ENCODE measurements around the gene PLA2G2A. TPM values are rescaled to one million over a fixed set of nuclear protein-coding genes. Genes with fewer than 3 reads are reported as not detected.

PLA2G2A gene
- total RNA-seq, 1 experiment from 2014 or later = 1.2 TPM

DNA sequence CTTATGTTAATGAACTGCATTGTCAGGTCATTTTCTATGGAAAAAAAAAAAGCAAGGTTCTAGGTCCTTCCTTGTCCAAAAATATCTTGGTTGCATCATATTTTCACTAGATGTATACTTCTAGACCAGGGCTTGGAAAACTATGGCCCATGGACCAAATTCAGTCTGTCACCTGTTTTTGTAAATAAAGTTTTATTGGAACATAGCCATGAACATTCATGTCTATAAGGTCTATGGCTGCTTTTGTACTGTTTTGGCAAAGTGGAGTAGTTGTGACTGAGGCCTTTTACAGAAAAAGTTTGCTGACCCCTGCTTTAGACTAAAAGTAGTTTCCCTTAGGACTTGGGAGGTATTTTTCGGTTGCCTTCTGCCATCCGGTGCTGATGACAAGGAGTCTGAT is 36.8 kb downstream of the PLA2G2A start:
- ChIA-PET POLR2A (no interaction called here), CTCF (no interaction called here)
- TF ChIP-seq ZSCAN18 (CRISPR knock-in tag; IDR thresholded peaks at IDR 0.05) (no peak), SMAD3 (CRISPR knock-in tag; IDR thresholded peaks at IDR 0.05; ENCODE audit: borderline replicate concordance) (no peak), OVOL2 (CRISPR knock-in tag; IDR thresholded peaks at IDR 0.05; ENCODE audit: borderline replicate concordance) (no peak), ZNF396 (CRISPR knock-in tag; IDR thresholded peaks at IDR 0.05; ENCODE audit: borderline replicate concordance) (no peak), TEAD4 (CRISPR knock-in tag; IDR thresholded peaks at IDR 0.05) (no peak), TEAD1 (CRISPR knock-in tag; IDR thresholded peaks at IDR 0.05) (no peak), SOX15 (CRISPR knock-in tag; IDR thresholded peaks at IDR 0.05) (no peak), ETV6 (CRISPR knock-in tag; IDR thresholded peaks at IDR 0.05) (no peak), ZNF219 (CRISPR knock-in tag; IDR thresholded peaks at IDR 0.05; ENCODE audit: borderline replicate concordance) (no peak), ZNF317 (CRISPR knock-in tag; IDR thresholded peaks at IDR 0.05; ENCODE audit: borderline replicate concordance, low read depth) (no peak), ELF4 (CRISPR knock-in tag; IDR thresholded peaks at IDR 0.05; ENCODE audit: low read depth) (no peak), CDX4 (CRISPR knock-in tag; IDR thresholded peaks at IDR 0.05; ENCODE audit: borderline replicate concordance) (no peak), ATF3 (CRISPR knock-in tag; conservative IDR thresholded peaks at IDR 0.05) (no peak), ZMAT4 (CRISPR knock-in tag; IDR thresholded peaks at IDR 0.05) (no peak), CBFB (CRISPR knock-in tag; IDR thresholded peaks at IDR 0.05; ENCODE audit: low read depth) (no peak), ZNF263 (CRISPR knock-in tag; IDR thresholded peaks at IDR 0.05; ENCODE audit: low read depth) (no peak), MLX (CRISPR knock-in tag; IDR thresholded peaks at IDR 0.05) (no peak)
- TF ChIP-seq, protein P1, sequence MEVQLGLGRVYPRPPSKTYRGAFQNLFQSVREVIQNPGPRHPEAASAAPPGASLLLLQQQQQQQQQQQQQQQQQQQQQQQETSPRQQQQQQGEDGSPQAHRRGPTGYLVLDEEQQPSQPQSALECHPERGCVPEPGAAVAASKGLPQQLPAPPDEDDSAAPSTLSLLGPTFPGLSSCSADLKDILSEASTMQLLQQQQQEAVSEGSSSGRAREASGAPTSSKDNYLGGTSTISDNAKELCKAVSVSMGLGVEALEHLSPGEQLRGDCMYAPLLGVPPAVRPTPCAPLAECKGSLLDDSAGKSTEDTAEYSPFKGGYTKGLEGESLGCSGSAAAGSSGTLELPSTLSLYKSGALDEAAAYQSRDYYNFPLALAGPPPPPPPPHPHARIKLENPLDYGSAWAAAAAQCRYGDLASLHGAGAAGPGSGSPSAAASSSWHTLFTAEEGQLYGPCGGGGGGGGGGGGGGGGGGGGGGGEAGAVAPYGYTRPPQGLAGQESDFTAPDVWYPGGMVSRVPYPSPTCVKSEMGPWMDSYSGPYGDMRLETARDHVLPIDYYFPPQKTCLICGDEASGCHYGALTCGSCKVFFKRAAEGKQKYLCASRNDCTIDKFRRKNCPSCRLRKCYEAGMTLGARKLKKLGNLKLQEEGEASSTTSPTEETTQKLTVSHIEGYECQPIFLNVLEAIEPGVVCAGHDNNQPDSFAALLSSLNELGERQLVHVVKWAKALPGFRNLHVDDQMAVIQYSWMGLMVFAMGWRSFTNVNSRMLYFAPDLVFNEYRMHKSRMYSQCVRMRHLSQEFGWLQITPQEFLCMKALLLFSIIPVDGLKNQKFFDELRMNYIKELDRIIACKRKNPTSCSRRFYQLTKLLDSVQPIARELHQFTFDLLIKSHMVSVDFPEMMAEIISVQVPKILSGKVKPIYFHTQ (CRISPR knock-in tag; IDR thresholded peaks at IDR 0.05) = no peak
- peaks cover 11% of the 10 kb centered on the region for H3K4me1 Mint-ChIP-seq
- H3K9me3 Mint-ChIP-seq = peaks cover 31% of the 10 kb centered on the region
- peaks cover 2% of the 10 kb centered on the region; the same call in 1 of the 2 replicates for H3K27me3 Mint-ChIP-seq (ENCODE audit: low read depth)
- no peak overlapping the region for H3K4me3 Mint-ChIP-seq
- DNase-seq (ENCODE audit: low spot score) = no peak
- H3K36me3 Mint-ChIP-seq = peaks cover 4% of the 10 kb centered on the region
- ATAC-seq = no peak
- no peak overlapping the region for H3K27ac Mint-ChIP-seq

GRCh38 chr1:19942088-19942487 is 37.3 kb downstream of the PLA2G2A start:
- CTCF ChIA-PET = no interaction called here
- ATAC-seq (no peak), DNase-seq (ENCODE audit: low spot score) (no peak)
- peaks cover 2% of the 10 kb centered on the region; the same call in 1 of the 2 replicates for H3K27me3 Mint-ChIP-seq (ENCODE audit: low read depth)
- peaks cover 11% of the 10 kb centered on the region for H3K4me1 Mint-ChIP-seq
- H3K27ac Mint-ChIP-seq = no peak overlapping the region
- POLR2A ChIA-PET = no interaction called here
- H3K4me3 Mint-ChIP-seq = no peak overlapping the region
- peaks cover 4% of the 10 kb centered on the region for H3K36me3 Mint-ChIP-seq
- TF ChIP-seq, protein P2, sequence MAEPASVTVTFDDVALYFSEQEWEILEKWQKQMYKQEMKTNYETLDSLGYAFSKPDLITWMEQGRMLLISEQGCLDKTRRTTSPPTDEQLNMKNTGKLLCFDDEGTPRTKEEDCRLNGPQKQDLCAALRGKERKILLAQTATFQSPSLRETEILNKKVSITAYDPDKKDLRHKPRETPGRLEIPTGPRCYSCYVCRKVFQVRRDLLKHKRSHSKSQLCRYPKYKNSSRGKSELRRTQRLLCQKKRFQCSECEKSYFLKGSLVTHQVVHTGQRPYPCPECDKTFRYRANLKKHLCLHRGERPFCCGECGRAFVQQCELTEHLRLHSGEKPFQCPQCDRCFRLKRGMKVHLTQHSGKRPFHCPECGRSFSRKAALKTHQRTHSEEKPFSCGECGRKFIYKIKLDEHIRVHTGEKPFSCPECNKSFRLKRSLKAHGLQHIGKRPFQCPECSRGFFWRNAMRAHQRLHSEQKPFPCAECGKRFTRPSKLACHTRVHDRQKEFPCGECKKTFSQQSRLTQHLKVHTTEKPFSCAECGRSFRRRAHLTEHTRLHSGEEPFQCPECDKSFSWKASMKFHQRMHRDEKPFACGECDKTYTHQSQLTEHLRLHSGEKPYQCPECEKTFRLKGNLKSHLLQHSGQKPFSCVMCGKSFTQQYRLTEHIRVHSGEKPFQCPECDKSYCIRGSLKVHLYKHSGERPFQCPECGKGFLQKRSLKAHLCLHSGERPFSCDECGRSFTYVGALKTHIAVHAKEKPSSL (CRISPR knock-in tag; conservative IDR thresholded peaks at IDR 0.05) = no peak
- TF ChIP-seq, protein P3, sequence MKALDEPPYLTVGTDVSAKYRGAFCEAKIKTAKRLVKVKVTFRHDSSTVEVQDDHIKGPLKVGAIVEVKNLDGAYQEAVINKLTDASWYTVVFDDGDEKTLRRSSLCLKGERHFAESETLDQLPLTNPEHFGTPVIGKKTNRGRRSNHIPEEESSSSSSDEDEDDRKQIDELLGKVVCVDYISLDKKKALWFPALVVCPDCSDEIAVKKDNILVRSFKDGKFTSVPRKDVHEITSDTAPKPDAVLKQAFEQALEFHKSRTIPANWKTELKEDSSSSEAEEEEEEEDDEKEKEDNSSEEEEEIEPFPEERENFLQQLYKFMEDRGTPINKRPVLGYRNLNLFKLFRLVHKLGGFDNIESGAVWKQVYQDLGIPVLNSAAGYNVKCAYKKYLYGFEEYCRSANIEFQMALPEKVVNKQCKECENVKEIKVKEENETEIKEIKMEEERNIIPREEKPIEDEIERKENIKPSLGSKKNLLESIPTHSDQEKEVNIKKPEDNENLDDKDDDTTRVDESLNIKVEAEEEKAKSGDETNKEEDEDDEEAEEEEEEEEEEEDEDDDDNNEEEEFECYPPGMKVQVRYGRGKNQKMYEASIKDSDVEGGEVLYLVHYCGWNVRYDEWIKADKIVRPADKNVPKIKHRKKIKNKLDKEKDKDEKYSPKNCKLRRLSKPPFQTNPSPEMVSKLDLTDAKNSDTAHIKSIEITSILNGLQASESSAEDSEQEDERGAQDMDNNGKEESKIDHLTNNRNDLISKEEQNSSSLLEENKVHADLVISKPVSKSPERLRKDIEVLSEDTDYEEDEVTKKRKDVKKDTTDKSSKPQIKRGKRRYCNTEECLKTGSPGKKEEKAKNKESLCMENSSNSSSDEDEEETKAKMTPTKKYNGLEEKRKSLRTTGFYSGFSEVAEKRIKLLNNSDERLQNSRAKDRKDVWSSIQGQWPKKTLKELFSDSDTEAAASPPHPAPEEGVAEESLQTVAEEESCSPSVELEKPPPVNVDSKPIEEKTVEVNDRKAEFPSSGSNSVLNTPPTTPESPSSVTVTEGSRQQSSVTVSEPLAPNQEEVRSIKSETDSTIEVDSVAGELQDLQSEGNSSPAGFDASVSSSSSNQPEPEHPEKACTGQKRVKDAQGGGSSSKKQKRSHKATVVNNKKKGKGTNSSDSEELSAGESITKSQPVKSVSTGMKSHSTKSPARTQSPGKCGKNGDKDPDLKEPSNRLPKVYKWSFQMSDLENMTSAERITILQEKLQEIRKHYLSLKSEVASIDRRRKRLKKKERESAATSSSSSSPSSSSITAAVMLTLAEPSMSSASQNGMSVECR (CRISPR knock-in tag; IDR thresholded peaks at IDR 0.05; ENCODE audit: borderline replicate concordance) = no peak
- peaks cover 31% of the 10 kb centered on the region for H3K9me3 Mint-ChIP-seq

Measured in WTC11 (cell line).